Lung (tissue), 12 donors: ENCODE results near the gene CCNYL1. TPM values are rescaled to one million over a fixed set of nuclear protein-coding genes. Genes with fewer than 3 reads are reported as not detected.

Experiments
- ATAC-seq: fragments of 200-7000 bp; cut with Tn5 transposase; one replicate; pipeline ENCODE4 v1.9.1; 2020; ENCODE audit warnings: moderate number of reproducible peaks; ENCODE audit not compliant: insufficient read depth, low FRiP score
- DNase-seq, 3 donors: peaks; one replicate each; pipeline ENCODE4 v3.0.0-alpha.2; 2013 to 2017
- H3K27ac ChIP-seq, 2 donors: one replicate each; pipeline ENCODE4 v1.5.1; 2013; ENCODE audit warnings: mild to moderate bottlenecking in 2 of 2, moderate library complexity in 2 of 2, control low read depth in 1 of 2, inconsistent platforms in 1 of 2, low read depth in 1 of 2, low read length in 1 of 2
- H3K27me3 ChIP-seq, 3 donors: one replicate each; pipeline ENCODE4 v1.5.1; 2013; ENCODE audit warnings: low read length in 2 of 3; ENCODE audit not compliant: control insufficient read depth in 3 of 3, insufficient read depth in 3 of 3
- H3K36me3 ChIP-seq, 4 donors: one replicate each; pipeline ENCODE4 v1.5.1; 2013; ENCODE audit warnings: low read length in 4 of 4, mild to moderate bottlenecking in 1 of 4, moderate library complexity in 1 of 4; ENCODE audit not compliant: control insufficient read depth in 4 of 4, insufficient read depth in 4 of 4
- H3K4me1 ChIP-seq, 5 donors: one replicate each; pipeline ENCODE4 v1.5.1; 2013; ENCODE audit warnings: low read length in 5 of 5, mild to moderate bottlenecking in 2 of 5, moderate library complexity in 1 of 5; ENCODE audit not compliant: control insufficient read depth in 5 of 5, insufficient read depth in 5 of 5
- H3K4me3 ChIP-seq: one replicate; pipeline ENCODE4 v1.5.1; 2013; ENCODE audit warnings: mild to moderate bottlenecking, control low read depth, moderate library complexity
- H3K9ac ChIP-seq, 2 donors: one replicate each; pipeline ENCODE4 v1.5.1; 2013; ENCODE audit warnings: low read length in 2 of 2, control low read depth in 1 of 2; ENCODE audit not compliant: insufficient read depth in 1 of 2
- H3K9me3 ChIP-seq, 4 donors: one replicate each; pipeline ENCODE4 v1.5.1; 2013; ENCODE audit warnings: low read length in 3 of 4, mild to moderate bottlenecking in 1 of 4, moderate library complexity in 1 of 4; ENCODE audit not compliant: control insufficient read depth in 4 of 4, insufficient read depth in 3 of 4
- CTCF ChIP-seq: IDR thresholded peaks from 2 replicates; pipeline ENCODE4 v1.5.1; 2012; ENCODE audit warnings: mild to moderate bottlenecking; ENCODE audit errors: control extremely low read depth, extremely low read depth
- WGBS, 2 donors: extraction: QIAGEN DNeasy Blood & Tissue Kit; methylation state at CpG; one replicate each; pipeline ENCODE4 v1.1.7; 2013; 5-methylcytosine and 5-hydroxymethylcytosine counted together
- polyA plus RNA-seq, 2 donors: library from polyadenylated mRNA; stranded (reverse); fragments of 200-250 nt; gene quantifications; one replicate each; pipeline ENCODE4 v1.2.1, GENCODE V29; 2013
- total RNA-seq, 2 donors: library from RNA; depleted of rRNA in 1 of 2; stranded (reverse); fragments of >200 nt in 1 of 2; gene quantifications; one replicate each; pipeline ENCODE4 v1.2.1, GENCODE V29; 2014 to 2021
- donor health status: control.
- donor health status: control.
- donor health status: Bipolar disorder and iron deficiency.
- donor health status: healthy.
- donor health status: DM: yes; HTN: yes; CAD: no.

Gene CCNYL1
- total and polyA plus RNA-seq, 4 donors: 11.1 to 25.1 (median 12.7) TPM

DNA sequence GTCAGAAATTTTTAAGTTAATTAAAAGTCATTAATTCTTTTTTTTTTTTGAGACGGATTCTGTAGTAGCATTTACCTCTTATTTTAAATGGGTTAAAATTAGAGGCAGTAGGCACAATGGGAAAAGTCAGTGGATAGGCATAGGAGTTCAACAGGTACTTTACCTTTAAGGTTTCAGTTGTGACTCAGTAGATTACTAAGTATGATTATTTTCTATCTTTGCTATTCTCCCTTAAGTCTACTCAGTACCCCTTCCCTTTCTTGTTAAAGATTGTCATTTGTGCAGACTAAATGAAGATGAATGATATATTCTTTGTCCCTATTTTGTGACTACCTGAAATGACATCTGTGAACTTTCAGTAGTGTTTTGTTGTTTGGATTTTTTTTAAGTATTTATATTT, 19.7 kb downstream of the CCNYL1 start:
- no peak for TF ChIP-seq CTCF
- Histone ChIP-seq H3K27ac (no peak overlapping the region), H3K4me3 (no peak overlapping the region), H3K9me3 (no peaks in the 10 kb centered on the region), H3K27me3 (no peaks in the 10 kb centered on the region), H3K4me1 (peaks cover 0 to 7% (median 0%) of the 10 kb centered on the region in 5 donors), H3K36me3 (peaks cover 0 to 14% (median 0%) of the 10 kb centered on the region in 4 donors), H3K9ac (no peak overlapping the region)
- DNase-seq: no peak
- 97 to 98% methylated on average over 1 of the region's 1 CpG for WGBS, 2 donors
- no peak for ATAC-seq

DNA sequence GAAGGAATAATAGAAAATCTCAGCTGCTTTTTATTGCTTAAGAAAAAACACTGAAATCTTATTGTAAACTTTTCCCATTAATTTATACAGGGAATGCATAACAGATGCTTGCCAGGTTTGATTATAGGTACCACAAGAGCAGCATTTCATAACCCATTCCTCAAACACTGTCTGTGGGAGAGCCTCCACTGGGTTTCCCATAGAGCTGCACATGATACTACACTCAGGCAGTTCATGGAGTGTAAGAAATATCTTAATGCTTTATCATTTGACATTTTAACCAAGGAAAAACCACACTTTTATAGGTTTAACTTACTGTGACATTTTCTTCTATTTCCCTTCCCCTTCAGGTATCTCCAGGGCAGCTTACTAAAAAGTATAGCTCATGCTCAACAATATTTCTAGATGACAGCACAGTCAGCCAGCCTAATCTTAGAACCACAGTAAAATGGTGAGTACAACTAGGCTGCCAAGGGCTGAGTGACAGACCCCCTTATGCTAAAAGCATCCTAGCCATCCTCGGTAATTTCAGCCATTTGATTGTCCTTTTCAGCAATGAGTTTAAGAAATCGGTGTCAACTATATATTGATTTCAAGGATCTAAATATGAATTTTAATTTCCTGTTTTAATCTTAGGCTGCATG, 22.3 kb downstream of the CCNYL1 start:
- Histone ChIP-seq H3K4me3 (no peak overlapping the region), H3K27ac (no peak overlapping the region), H3K9me3 (no peaks in the 10 kb centered on the region), H3K9ac (no peak overlapping the region), H3K36me3 (peaks cover 0 to 14% (median 0%) of the 10 kb centered on the region in 4 donors), H3K27me3 (no peaks in the 10 kb centered on the region), H3K4me1 (peaks cover 0 to 7% (median 0%) of the 10 kb centered on the region in 5 donors)
- ATAC-seq (no peak), DNase-seq (no peak)
- WGBS, 2 donors: 88 to 94% methylated on average over 2 of the region's 2 CpGs
- TF ChIP-seq CTCF: no peak

GRCh38 chr2:207734264-207734635, 22.8 kb downstream of the CCNYL1 start:
- no peak for TF ChIP-seq CTCF
- H3K36me3 ChIP-seq: peaks cover 0 to 14% (median 0%) of the 10 kb centered on the region in 4 donors
- H3K27me3 ChIP-seq: no peaks in the 10 kb centered on the region
- ATAC-seq (no peak), DNase-seq (peak in 2 of 3 donors; percentile 17 to 42)
- H3K4me1 ChIP-seq: peaks cover 0 to 7% (median 0%) of the 10 kb centered on the region in 5 donors
- H3K9me3 ChIP-seq: no peaks in the 10 kb centered on the region
- 36 to 43% methylated on average over 3 of the region's 3 CpGs for WGBS, 2 donors
- H3K27ac ChIP-seq: no peak overlapping the region
- H3K4me3 ChIP-seq: no peak overlapping the region
- no peak overlapping the region for H3K9ac ChIP-seq
